ENCODE results near the gene ALDH1A3.

ALDH1A3 gene

DNA sequence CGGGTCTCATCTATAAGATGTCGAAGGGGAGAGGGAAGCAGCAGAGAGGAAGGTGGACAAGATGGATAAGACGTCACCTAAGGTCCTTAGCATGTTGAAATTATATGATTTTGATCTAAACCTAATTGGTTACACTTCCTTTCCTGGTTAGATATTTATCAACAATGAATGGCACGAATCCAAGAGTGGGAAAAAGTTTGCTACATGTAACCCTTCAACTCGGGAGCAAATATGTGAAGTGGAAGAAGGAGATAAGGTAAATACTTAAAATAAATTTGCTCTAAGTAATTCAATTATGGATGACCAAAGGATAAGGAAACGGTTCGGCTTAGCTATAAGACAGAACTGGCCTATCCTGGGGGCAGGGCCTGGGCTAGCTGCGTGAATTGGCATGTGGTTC, 5.5 kb downstream of the ALDH1A3 start:
- DNase-seq = no peak

DNA sequence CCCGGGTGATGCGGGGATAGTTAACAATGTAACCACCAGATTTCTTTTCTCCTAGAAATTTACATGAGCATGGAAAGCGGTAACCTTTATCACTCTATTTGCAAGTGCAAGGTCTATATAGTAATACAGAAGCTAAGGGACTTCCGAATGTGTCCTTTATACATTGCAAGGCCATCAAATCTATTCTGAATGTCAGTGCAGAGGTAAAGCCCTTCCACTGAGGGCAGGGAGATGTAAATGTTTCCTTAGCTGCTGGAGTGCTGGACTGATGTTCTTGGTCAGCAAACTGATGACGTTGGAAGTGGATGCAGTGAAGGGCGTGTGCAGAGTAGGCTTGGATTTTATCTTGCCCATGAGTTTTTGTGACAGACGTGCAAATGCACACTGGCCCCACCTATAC, 6.2 kb downstream of the ALDH1A3 start:
- DNase-seq = no peak

GRCh38 chr15:100887211-100887913, 7.7 kb downstream of the ALDH1A3 start:
- DNase-seq = no peak

- no peak for DNase-seq
Observed at GRCh38 chr15:100889385-100890050, 9.9 kb downstream of the ALDH1A3 start.

- DNase-seq = no peak
Observed at GRCh38 chr15:100890051-100890720, 10.6 kb downstream of the ALDH1A3 start.

DNA sequence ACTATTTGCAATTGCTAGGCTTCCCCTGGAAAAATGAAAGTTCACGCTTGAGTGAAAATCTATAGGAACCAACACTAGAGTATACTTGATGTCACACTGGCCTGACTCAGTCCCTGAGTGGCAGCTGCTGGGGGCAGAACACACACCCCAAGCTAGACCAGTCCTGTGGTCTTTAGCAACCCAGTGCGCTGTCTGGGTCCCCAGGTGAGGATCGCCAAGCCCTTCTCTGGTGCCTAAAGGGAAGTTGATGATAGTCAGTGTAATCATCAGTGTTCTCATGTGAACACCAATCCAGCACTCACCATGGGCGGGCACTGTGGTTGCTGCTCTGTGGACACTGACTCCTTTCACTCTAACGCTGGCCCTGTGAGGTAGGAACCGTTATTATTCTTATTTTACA, 11.2 kb downstream of the ALDH1A3 start:
- DNase-seq = no peak

DNA sequence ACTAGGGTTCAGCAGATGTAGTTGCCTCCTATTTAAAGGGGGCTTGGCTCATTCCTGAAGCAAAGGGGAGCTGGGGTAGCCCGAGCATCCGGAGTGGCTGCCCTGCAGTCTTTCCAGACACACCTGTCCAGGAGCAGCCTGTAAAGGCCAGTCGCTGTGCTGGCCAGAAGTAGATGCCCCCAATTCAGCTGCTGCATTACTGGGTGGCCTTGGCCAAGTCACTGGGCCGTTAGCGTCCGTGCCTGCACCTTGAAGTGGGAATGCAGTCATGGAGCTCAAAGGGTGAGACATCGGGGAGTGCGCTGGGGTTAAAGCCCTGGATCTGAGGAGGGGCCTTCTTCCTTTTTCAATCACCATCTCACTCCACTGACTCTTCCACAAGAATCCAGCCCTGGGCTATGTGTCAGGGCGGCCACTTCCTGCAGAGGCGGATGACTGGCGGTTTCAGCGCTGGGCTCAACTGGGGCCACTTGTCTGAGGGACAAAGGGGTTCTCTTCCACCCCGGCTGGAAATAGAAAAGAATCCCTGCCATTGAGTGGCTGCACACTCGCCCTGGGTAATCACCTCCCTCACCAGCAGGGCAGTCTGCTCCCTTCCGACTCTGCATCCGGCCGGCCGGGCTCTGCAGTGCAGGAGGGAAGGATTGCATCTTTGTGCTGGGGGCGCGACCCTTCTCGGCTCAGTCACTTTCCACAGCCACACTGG, 11.8 kb downstream of the ALDH1A3 start:
- no peak for DNase-seq

DNA sequence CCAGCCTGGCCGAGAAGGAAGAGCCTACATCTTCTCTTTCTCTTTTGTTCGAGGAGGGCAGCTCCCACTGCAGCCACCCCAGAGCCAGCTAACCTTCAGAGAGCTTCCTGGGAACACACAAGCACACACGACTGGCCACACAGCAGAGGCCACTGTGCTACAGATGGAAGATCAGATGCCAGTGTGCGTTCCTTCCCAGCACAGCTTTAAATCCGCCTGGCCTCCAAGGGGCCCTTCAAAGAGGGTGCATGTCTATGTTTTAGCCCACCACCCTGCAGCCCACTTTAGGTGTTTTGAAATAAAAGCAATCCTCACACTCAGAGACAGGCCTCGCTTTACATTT, 12.4 kb downstream of the ALDH1A3 start:
- DNase-seq = no peak

DNA sequence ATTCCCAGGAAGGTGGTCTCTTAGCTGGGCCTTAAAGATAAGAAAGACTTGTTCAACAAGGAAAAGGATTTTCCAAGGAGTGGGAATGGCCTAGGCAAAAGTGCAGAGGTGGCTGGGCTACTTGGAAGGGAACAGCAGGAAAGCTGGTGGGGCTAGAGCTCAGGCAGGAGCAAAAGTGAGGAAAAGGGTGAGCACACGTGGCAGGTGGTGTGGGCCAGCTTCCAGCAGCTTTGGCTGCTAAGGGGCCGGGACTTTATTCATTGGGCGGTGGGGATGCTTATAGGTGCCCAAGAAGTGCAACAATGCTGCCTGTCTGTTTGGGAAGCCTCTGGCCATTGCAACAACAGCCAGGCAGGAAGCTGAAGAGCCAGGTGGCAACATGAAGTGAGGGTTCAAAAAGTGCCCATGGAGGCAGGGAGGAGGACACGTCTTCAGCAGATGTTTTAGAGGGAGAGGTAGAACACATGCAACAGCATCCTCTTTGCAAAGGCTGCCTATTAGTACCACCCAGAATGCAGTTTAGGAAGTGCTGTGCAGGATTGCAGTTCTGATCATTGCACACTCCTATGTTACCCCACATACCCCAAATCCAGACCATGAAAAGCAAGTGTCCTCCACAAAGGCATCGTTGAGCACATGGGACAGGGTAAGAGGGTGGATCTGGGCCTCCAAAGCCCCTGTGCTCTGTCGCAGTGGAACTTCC, 13.8 kb downstream of the ALDH1A3 start:
- DNase-seq = no peak

DNA sequence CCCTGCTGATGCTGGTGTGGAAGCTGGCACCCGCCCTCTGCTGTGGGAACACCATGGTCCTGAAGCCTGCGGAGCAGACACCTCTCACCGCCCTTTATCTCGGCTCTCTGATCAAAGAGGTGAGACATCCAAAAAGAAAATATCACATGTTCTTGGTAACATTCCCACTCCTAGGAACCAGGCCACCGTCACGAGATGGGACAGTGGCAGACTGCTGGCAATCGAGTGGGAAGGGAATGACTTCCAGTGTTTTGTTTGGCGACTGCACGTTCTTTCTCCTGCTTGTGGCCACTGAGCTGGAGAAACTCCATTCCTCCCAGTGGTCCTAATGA, 14.3 kb downstream of the ALDH1A3 start:
- no peak for DNase-seq

GRCh38 chr15:100895721-100896120, 16.1 kb downstream of the ALDH1A3 start:
- DNase-seq = no peak

- DNase-seq = no peak
Observed at GRCh38 chr15:100897221-100898151, 17.9 kb downstream of the ALDH1A3 start.

DNA sequence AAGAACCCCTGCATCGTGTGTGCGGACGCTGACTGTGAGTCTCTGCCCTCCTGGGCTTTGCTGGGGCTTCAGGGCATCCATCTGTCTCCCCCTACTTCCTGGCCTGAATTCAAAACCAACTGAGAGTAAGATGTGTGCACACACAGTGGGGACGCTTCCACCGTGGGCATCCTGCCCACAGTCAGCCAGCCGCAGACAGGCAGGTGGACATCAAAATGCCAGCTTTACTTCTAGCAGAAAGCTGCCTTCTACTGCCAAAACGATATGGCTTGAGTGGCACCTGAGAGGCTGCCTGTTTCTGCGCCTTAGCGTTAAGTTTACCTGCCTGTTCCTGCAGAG, 18.5 kb downstream of the ALDH1A3 start:
- DNase-seq = no peak

- DNase-seq = no peak
Observed at GRCh38 chr15:100898661-100899462, 19.2 kb downstream of the ALDH1A3 start.

- DNase-seq = no peak
Observed at GRCh38 chr15:100899601-100900000, 20.0 kb downstream of the ALDH1A3 start.

- DNase-seq = no peak
Observed at GRCh38 chr15:100900136-100900794, 20.6 kb downstream of the ALDH1A3 start.

- DNase-seq = no peak
Observed at GRCh38 chr15:100900795-100901169, 21.2 kb downstream of the ALDH1A3 start.

GRCh38 chr15:100901296-100901695, 21.7 kb downstream of the ALDH1A3 start:
- no peak for DNase-seq

GRCh38 chr15:100901702-100902435, 22.2 kb downstream of the ALDH1A3 start:
- no peak for DNase-seq

Data from CD4-positive, alpha-beta T cell treated with Interleukin-21 for 1 hour (primary cell).